LNCAP (cell line): ENCODE data around the gene ARHGEF28.

Source experiments
- TF ChIP-seq, protein P1 (sequence below): fragments of 450-650 bp; IDR thresholded peaks from 2 replicates; pipeline ENCODE4 v1.5.1; 2017; ENCODE audit warnings: mild to moderate bottlenecking

Gene ARHGEF28

GRCh38 chr5:73892806-73893205, 266.8 kb downstream of the ARHGEF28 start:
- TF ChIP-seq, protein P1, sequence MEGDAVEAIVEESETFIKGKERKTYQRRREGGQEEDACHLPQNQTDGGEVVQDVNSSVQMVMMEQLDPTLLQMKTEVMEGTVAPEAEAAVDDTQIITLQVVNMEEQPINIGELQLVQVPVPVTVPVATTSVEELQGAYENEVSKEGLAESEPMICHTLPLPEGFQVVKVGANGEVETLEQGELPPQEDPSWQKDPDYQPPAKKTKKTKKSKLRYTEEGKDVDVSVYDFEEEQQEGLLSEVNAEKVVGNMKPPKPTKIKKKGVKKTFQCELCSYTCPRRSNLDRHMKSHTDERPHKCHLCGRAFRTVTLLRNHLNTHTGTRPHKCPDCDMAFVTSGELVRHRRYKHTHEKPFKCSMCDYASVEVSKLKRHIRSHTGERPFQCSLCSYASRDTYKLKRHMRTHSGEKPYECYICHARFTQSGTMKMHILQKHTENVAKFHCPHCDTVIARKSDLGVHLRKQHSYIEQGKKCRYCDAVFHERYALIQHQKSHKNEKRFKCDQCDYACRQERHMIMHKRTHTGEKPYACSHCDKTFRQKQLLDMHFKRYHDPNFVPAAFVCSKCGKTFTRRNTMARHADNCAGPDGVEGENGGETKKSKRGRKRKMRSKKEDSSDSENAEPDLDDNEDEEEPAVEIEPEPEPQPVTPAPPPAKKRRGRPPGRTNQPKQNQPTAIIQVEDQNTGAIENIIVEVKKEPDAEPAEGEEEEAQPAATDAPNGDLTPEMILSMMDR = no peak

GRCh38 chr5:73893813-73894212, 267.8 kb downstream of the ARHGEF28 start:
- TF ChIP-seq, protein P1 = no peak

DNA sequence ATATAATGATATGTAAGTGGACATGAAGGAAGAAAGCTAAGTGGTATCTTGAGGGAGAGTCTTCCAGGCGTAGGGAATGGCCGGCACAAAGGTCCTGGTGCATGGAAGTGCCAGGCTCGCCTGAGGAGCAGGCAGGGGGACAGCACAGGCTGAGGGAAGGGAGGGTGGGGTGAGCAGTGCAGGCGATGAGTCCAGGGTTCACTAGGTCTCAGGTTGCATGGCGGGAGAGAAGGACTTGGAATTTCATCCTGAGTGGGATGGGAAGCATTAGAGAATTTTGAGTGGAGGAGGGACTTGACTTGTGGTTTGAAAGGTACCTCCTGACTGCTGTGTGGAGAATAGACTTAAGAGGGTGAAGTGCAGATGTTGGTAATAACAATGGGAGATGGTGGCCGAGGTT, 268.9 kb downstream of the ARHGEF28 start:
- TF ChIP-seq, protein P1 = no peak

DNA sequence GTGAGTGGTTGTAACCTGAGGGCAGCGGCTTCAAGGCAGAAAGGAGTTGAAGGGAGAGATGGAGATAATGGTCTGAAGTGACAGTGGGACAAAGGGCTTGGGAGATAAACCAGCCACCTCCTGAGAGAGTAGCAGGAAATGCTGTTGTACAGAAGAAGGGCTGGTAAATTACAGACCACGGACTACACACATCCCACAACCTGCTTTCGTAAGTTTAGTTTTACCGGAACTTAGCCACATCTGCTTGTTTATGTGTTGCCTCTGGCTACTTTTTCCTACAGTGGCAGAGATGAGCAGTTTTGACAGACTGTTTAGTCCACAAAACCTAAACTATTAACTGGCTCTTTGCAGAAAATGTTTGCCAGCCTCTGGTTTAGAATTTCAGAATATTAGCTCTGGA, 269.5 kb downstream of the ARHGEF28 start:
- TF ChIP-seq, protein P1 = no peak

- TF ChIP-seq, protein P1 = no peak
Observed at GRCh38 chr5:73896097-73896496, 270.1 kb downstream of the ARHGEF28 start.

DNA sequence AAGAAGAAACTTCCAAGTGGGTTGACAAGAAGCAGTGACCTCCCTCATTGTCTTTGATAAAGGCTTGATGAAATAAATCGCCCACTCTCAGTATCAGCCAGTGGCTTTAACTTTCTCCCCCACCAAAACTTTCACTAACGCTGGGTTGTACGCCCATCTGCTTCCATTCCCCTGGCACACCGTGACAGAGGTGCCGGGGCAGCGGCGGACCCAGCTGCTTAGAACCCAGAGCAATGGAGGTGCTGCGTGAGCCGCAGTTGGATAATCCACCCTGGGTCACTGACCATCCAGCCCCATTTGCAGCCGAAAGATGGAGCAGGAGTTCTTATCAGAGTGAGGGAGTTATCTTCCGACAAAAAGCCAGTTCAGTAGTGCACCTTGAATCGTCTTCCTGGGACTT, 270.7 kb downstream of the ARHGEF28 start:
- TF ChIP-seq, protein P1 = no peak

DNA sequence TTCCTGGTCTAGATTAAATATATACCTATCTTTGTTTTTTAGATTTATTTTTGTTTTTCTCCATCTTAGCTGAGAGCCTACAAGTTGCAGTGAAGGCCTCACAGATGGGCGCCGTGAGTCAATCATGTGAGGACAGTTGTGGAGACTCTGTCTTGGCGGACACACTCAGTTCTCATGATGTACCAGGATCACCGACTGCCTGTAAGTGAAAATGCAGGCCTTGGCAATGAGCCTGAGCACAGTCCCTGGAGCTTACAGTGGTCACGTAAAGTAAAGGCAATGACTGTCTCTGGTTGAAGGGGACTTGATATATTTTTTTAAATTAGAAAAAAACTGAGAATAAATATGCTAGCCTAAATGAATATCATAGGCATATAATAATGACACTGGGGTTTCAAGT, 271.9 kb downstream of the ARHGEF28 start:
- TF ChIP-seq, protein P1 = no peak

- TF ChIP-seq, protein P1 = no peak
Observed at GRCh38 chr5:73899055-73899454, 273.1 kb downstream of the ARHGEF28 start.
